Upper lobe of left lung (tissue), 4 donors: Measurements from ENCODE around the gene HDHD2.

ENCODE experiments used
- POLR2AphosphoS5 ChIP-seq, 2 donors: sonication (generic); formaldehyde crosslinking; IDR thresholded peaks; one replicate each; pipeline ENCODE4 v1.5.1; 2017; ENCODE audit warnings: antibody characterized with exemption in 2 of 2
- TF ChIP-seq, protein P1 (sequence below), 6 experiments: fragments of 450-650 bp in 4 of 6; fragments of 200-600 bp in 2 of 6; sonication (generic) in 2 of 6; IDR thresholded peaks; one replicate each; pipeline ENCODE4 v1.5.1; 2016 to 2019; ENCODE audit warnings: antibody characterized with exemption in 6 of 6

- TF ChIP-seq, protein P1, sequence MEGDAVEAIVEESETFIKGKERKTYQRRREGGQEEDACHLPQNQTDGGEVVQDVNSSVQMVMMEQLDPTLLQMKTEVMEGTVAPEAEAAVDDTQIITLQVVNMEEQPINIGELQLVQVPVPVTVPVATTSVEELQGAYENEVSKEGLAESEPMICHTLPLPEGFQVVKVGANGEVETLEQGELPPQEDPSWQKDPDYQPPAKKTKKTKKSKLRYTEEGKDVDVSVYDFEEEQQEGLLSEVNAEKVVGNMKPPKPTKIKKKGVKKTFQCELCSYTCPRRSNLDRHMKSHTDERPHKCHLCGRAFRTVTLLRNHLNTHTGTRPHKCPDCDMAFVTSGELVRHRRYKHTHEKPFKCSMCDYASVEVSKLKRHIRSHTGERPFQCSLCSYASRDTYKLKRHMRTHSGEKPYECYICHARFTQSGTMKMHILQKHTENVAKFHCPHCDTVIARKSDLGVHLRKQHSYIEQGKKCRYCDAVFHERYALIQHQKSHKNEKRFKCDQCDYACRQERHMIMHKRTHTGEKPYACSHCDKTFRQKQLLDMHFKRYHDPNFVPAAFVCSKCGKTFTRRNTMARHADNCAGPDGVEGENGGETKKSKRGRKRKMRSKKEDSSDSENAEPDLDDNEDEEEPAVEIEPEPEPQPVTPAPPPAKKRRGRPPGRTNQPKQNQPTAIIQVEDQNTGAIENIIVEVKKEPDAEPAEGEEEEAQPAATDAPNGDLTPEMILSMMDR (IDR thresholded peaks at IDR 0.05) = no peak
- no peak for TF ChIP-seq POLR2AphosphoS5 (IDR thresholded peaks at IDR 0.05)
Measured at GRCh38 chr18:47075098-47075883, 75.0 kb downstream of the HDHD2 start.
